MM.1S (cell line): Measurements from ENCODE around the gene SLC16A1.

Experiments
- EZH2 ChIP-seq: fragments of 300-600 bp; sonication (generic); optimal IDR thresholded peaks from 2 replicates; pipeline ENCODE3; 2017; ENCODE audit warnings: low read depth, mild to moderate bottlenecking, antibody characterized with exemption, low read length, mixed read lengths
- EZH2phosphoT487 ChIP-seq: fragments of 300-600 bp; sonication (generic); IDR thresholded peaks from 2 replicates; pipeline ENCODE4 v1.6.1; 2018; ENCODE audit warnings: antibody characterized with exemption, low read length
- TF ChIP-seq, protein P1 (sequence below): fragments of 300-600 bp; sonication (generic); IDR thresholded peaks from 2 replicates; pipeline ENCODE4 v1.5.1; 2016; ENCODE audit warnings: antibody characterized with exemption, low read length, mixed read lengths

DNA sequence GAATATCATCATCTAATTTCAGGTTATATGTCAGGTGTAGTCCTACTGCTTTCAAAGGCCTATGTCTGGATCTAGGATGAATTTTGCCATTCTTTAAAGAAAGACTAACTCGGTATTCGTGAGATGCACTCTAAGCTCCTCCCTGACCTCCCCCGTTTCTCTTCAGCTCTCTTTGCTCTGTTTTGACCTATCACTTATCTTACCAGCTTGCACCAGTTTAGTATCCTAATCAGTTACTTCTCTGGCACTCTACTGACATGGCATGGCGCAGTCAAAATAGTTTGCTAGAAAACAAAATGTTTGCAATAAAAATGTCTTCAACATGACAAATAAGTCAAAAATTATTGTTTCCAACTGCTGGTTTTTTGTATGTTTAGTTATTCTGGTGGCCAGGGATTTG is 8.4 kb upstream of the SLC16A1 start:
- TF ChIP-seq EZH2 (no peak), EZH2phosphoT487 (no peak)
- TF ChIP-seq, protein P1, sequence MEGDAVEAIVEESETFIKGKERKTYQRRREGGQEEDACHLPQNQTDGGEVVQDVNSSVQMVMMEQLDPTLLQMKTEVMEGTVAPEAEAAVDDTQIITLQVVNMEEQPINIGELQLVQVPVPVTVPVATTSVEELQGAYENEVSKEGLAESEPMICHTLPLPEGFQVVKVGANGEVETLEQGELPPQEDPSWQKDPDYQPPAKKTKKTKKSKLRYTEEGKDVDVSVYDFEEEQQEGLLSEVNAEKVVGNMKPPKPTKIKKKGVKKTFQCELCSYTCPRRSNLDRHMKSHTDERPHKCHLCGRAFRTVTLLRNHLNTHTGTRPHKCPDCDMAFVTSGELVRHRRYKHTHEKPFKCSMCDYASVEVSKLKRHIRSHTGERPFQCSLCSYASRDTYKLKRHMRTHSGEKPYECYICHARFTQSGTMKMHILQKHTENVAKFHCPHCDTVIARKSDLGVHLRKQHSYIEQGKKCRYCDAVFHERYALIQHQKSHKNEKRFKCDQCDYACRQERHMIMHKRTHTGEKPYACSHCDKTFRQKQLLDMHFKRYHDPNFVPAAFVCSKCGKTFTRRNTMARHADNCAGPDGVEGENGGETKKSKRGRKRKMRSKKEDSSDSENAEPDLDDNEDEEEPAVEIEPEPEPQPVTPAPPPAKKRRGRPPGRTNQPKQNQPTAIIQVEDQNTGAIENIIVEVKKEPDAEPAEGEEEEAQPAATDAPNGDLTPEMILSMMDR = no peak
